Skin epidermis (tissue), 12 donors: Measurements from ENCODE around the gene TIMM8B.
A peak's percentile ranks its signal among the peaks of the same experiment; 100 is the strongest.
"Not testable (repeated sequence)": the region's sequence is repeated elsewhere in the genome, so short reads cannot be mapped to it uniquely, and the experiment has no call there.

ENCODE experiments used
- H3K27ac ChIP-seq, 21 experiments: fragments of 200-600 bp; sonication (generic) in 11 of 21; one replicate each; pipeline ENCODE4 v1.5.0; 2020; ENCODE audit warnings: mild to moderate bottlenecking in 3 of 21, inconsistent platforms in 2 of 21, moderate library complexity in 2 of 21
- H3K4me3 ChIP-seq, 7 experiments: fragments of 200-600 bp; sonication (generic) in 2 of 7; one replicate each; pipeline ENCODE4 v1.5.0; 2020; ENCODE audit warnings: inconsistent platforms in 2 of 7, mild to moderate bottlenecking in 2 of 7, moderate library complexity in 1 of 7

Gene TIMM8B

GRCh38 chr11:112086422-112087191 is at the start of gene TIMM8B, which contains the start of gene SDHD:
TSS of gene TIMM8B (minus strand) at chr11:112086756. CDS start at chr11:112086723, 33 bp downstream.
TSS of gene SDHD (plus strand) at chr11:112086873. CDS start at chr11:112086908, 35 bp downstream.
- peak within 1 kb of the TSS; percentile 56 to 94 (median 65) for H3K4me3 ChIP-seq
- peak within 1 kb of the TSS; percentile 54 to 93 (median 86) for H3K27ac ChIP-seq

GRCh38 chr11:112134473-112134872 is 47.9 kb upstream of the TIMM8B start:
- Histone ChIP-seq H3K27ac (no peak overlapping the region), H3K4me3 (no peak overlapping the region)

GRCh38 chr11:112132737-112133136 is 46.2 kb upstream of the TIMM8B start:
- H3K4me3 ChIP-seq, result no peak overlapping the region

GRCh38 chr11:112129656-112130055 is 43.1 kb upstream of the TIMM8B start:
- H3K27ac ChIP-seq, result peak overlapping the region in 16 of 21 experiments; percentile 25 to 79 (median 54)

More at GRCh38 chr11:112132737-112133136, 46.2 kb upstream of the TIMM8B start:
- peak overlapping the region in 6 of 21 experiments; percentile 8 to 68 (median 64) for H3K27ac ChIP-seq

GRCh38 chr11:112128483-112129121 is 42.0 kb upstream of the TIMM8B start:
- H3K4me3 ChIP-seq, result no peak overlapping the region
- peak overlapping the region in 19 of 21 experiments; percentile 17 to 79 (median 52) for H3K27ac ChIP-seq

More at GRCh38 chr11:112129656-112130055, 43.1 kb upstream of the TIMM8B start:
- H3K4me3 ChIP-seq, result no peak overlapping the region

- no peak overlapping the region for H3K4me3 ChIP-seq
- peak overlapping the region in 1 of 21 experiments; percentile 25 for H3K27ac ChIP-seq
These were observed 40.5 kb upstream of the TIMM8B start for GRCh38 chr11:112127056-112127455.

- no peak overlapping the region for H3K4me3 ChIP-seq
These were observed 36.6 kb upstream of the TIMM8B start for GRCh38 chr11:112123129-112123528.

GRCh38 chr11:112121981-112122615 is 35.5 kb upstream of the TIMM8B start:
- Histone ChIP-seq H3K27ac (peak overlapping the region in 7 of 21 experiments; percentile 2 to 70 (median 46)), H3K4me3 (no peak overlapping the region)

More at GRCh38 chr11:112123129-112123528, 36.6 kb upstream of the TIMM8B start:
- no peak overlapping the region for H3K27ac ChIP-seq

GRCh38 chr11:112118176-112118575 is 31.6 kb upstream of the TIMM8B start:
- no peak overlapping the region for H3K27ac ChIP-seq

GRCh38 chr11:112115386-112115785 is 28.8 kb upstream of the TIMM8B start:
- no peak overlapping the region for H3K27ac ChIP-seq

More at GRCh38 chr11:112118176-112118575, 31.6 kb upstream of the TIMM8B start:
- H3K4me3 ChIP-seq, result no peak overlapping the region

GRCh38 chr11:112114460-112114859 is 27.9 kb upstream of the TIMM8B start:
- H3K27ac ChIP-seq, result no peak overlapping the region
- no peak overlapping the region for H3K4me3 ChIP-seq

More at GRCh38 chr11:112115386-112115785, 28.8 kb upstream of the TIMM8B start:
- no peak overlapping the region for H3K4me3 ChIP-seq

- no peak overlapping the region for H3K4me3 ChIP-seq
- peak overlapping the region in 1 of 21 experiments; percentile 19 for H3K27ac ChIP-seq
These were observed 27.2 kb upstream of the TIMM8B start for GRCh38 chr11:112113539-112114457.

- H3K27ac ChIP-seq, result no peak overlapping the region
These were observed 19.5 kb upstream of the TIMM8B start for GRCh38 chr11:112106070-112106469.

GRCh38 chr11:112103446-112103845 is 16.9 kb upstream of the TIMM8B start:
- Histone ChIP-seq H3K4me3 (no peak overlapping the region), H3K27ac (no peak overlapping the region)

More at GRCh38 chr11:112106070-112106469, 19.5 kb upstream of the TIMM8B start:
- H3K4me3 ChIP-seq, result no peak overlapping the region

- Histone ChIP-seq H3K4me3 (no peak overlapping the region), H3K27ac (no peak overlapping the region)
These were observed 13.9 kb upstream of the TIMM8B start for GRCh38 chr11:112100462-112100861.

- Histone ChIP-seq H3K4me3 (no peak overlapping the region), H3K27ac (no peak overlapping the region)
These were observed 11.4 kb upstream of the TIMM8B start for GRCh38 chr11:112097734-112098528.

- Histone ChIP-seq H3K27ac (no peak overlapping the region), H3K4me3 (no peak overlapping the region)
These were observed 9.6 kb upstream of the TIMM8B start for GRCh38 chr11:112096194-112096593.

GRCh38 chr11:112095302-112095701 is 8.7 kb upstream of the TIMM8B start:
- H3K27ac ChIP-seq, result not testable (repeated sequence)

More at GRCh38 chr11:112095302-112095701, 8.7 kb upstream of the TIMM8B start:
- not testable (repeated sequence) for H3K4me3 ChIP-seq
